Neural progenitor cell (in vitro differentiated cells): ENCODE results near the gene KRT222. TPM values are rescaled to one million over a fixed set of nuclear protein-coding genes. Genes with fewer than 3 reads are reported as not detected.

Source experiments
- DNase-seq: peaks from one replicate; pipeline ENCODE4 v3.0.0-alpha.2; 2016; ENCODE audit warnings: low spot score
- H2AFZ ChIP-seq: fragments of 200-600 bp; sonication (generic); replicated peaks from 2 replicates; pipeline ENCODE4 v1.6.1; 2016; ENCODE audit warnings: antibody characterized with exemption
- H3F3A ChIP-seq: fragments of 200-600 bp; sonication (generic); 2 replicates; pipeline ENCODE4 v1.6.1; 2016; ENCODE audit warnings: antibody characterized with exemption, low read depth
- H3K27ac ChIP-seq: fragments of 200-600 bp; sonication (generic); 2 replicates; pipeline ENCODE4 v1.5.1; 2016; ENCODE audit warnings: mild to moderate bottlenecking
- H3K27me3 ChIP-seq: fragments of 200-600 bp; sonication (generic); 2 replicates; pipeline ENCODE4 v1.6.1; 2016; ENCODE audit warnings: mild to moderate bottlenecking, moderate library complexity
- H3K36me3 ChIP-seq: fragments of 200-600 bp; sonication (generic); 2 replicates; pipeline ENCODE4 v1.5.1; 2016
- H3K4me1 ChIP-seq: fragments of 200-600 bp; sonication (generic); 2 replicates; pipeline ENCODE4 v1.6.1; 2016; ENCODE audit warnings: mixed run types
- H3K4me2 ChIP-seq: fragments of 200-600 bp; sonication (generic); 2 replicates; pipeline ENCODE4 v1.6.1; 2016
- H3K4me3 ChIP-seq: fragments of 200-600 bp; sonication (generic); 2 replicates; pipeline ENCODE4 v1.5.1; 2016
- H3K79me2 ChIP-seq: fragments of 200-600 bp; sonication (generic); 2 replicates; pipeline ENCODE4 v1.6.1; 2016; ENCODE audit warnings: low read depth
- H3K9ac ChIP-seq: fragments of 200-600 bp; sonication (generic); 2 replicates; pipeline ENCODE4 v1.6.1; 2016
- H3K9me3 ChIP-seq: fragments of 200-600 bp; sonication (generic); 2 replicates; pipeline ENCODE4 v1.5.1; 2016; ENCODE audit warnings: low read depth
- H4K20me1 ChIP-seq: fragments of 200-600 bp; sonication (generic); 2 replicates; pipeline ENCODE4 v1.6.1; 2016; ENCODE audit warnings: low read depth
- H3K27ac Mint-ChIP-seq: 3 replicates; pipeline ENCODE4 v1.8.0; 2021; ENCODE audit warnings: mixed read lengths
- H3K27me3 Mint-ChIP-seq: 2 replicates; pipeline ENCODE4 v1.8.0; 2022; ENCODE audit warnings: low read depth, mild to moderate bottlenecking, inconsistent platforms, moderate library complexity, mixed read lengths; ENCODE audit not compliant: insufficient read depth
- H3K36me3 Mint-ChIP-seq: 3 replicates; pipeline ENCODE4 v1.8.0; 2021; ENCODE audit warnings: mixed read lengths
- H3K4me1 Mint-ChIP-seq: 3 replicates; pipeline ENCODE4 v1.8.0; 2021; ENCODE audit warnings: mixed read lengths
- H3K4me3 Mint-ChIP-seq: 3 replicates; pipeline ENCODE4 v1.8.0; 2021; ENCODE audit warnings: mild to moderate bottlenecking, moderate library complexity, mixed read lengths
- H3K9me3 Mint-ChIP-seq: 3 replicates; pipeline ENCODE4 v1.8.0; 2020; ENCODE audit warnings: mixed read lengths
- CTCF ChIP-seq: fragments of 200-600 bp; sonication (generic); IDR thresholded peaks from 2 replicates; pipeline ENCODE4 v1.5.1; 2017; ENCODE audit warnings: antibody characterized with exemption, mild to moderate bottlenecking
- EZH2 ChIP-seq: fragments of 200-600 bp; sonication (generic); IDR thresholded peaks from 2 replicates; pipeline ENCODE4 v1.6.1; 2017; ENCODE audit warnings: antibody characterized with exemption, mild to moderate bottlenecking, moderate library complexity
- EZH2phosphoT487 ChIP-seq: fragments of 200-600 bp; sonication (generic); IDR thresholded peaks from 2 replicates; pipeline ENCODE4 v1.6.1; 2017; ENCODE audit warnings: antibody characterized with exemption
- total RNA-seq: library from RNA; depleted of rRNA; stranded (reverse); fragments of >200 nt; gene quantifications from 2 replicates; pipeline ENCODE4 v1.2.3, GENCODE V29; 2015; ENCODE audit warnings: low replicate concordance

The KRT222 gene
- total RNA-seq, 1 donor from 2014 or later: 0.39 TPM

DNA sequence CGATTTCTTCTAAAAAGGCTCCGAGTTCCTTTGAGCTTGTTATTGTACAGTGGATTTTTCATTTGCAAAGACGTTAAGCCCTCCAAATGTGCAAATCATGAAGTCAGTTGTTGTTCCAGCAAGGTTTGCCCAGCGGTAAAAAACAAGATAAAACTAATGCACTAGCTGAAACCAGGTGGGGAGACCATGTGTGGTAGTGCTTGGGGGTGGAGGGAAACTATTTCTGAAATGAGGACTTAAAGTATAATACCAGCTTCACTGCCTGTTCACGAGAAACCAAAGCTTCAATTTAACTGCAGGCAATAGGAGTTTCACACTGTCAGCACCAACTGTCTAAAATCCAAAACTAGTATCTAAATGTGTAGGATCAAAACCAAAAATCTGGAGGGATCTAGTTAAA is 39.7 kb downstream of the KRT222 start:
- Mint-ChIP-seq H3K36me3 (no peaks in the 10 kb centered on the region), H3K27ac (no peak overlapping the region), H3K4me3 (no peak overlapping the region)

DNA sequence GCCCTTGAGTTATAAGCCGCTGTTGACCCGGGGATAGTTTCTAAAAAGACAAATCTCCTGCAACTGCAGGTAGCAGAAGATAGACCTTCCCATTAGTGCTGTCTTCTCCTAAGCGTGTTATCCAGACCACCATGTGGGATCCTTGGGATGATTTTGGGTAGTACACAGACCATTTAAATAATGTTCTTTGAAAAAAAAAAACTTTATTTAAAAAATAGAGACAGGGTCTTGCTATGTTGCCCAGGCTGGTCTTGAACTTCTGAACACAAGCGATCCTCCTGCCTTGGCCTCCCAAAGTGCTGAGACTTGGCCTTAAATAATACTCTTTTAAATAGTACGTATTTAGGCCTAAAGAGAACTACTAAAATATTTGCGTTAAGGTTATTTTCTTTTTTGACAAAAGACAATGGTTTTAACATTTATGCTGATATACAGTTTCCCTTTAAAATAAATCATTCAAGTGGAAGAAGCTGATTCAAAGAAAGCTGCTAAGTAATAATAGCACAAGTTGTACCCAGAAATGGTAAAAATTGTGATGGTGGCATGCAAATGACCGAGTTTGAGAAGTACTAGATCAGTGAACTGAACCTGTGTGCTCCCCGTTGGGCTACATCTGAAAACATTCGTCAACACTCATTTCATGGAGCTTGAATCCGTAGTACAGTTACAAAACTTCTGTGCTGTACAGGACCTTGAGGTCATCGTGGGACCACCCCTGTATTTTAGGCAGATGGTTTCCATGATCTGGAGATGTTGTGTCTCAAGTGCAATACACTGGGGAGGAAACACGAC is 41.4 kb downstream of the KRT222 start:
- Mint-ChIP-seq H3K4me3 (no peak overlapping the region), H3K36me3 (no peaks in the 10 kb centered on the region), H3K27ac (no peak overlapping the region), H3K27me3 (peaks cover 2% of the 10 kb centered on the region), H3K4me1 (no peaks in the 10 kb centered on the region), H3K9me3 (no peaks in the 10 kb centered on the region)
- no peak overlapping the region for H2AFZ ChIP-seq
- peaks cover 21% of the 10 kb centered on the region for H3F3A ChIP-seq
- H3K9me3 ChIP-seq: no peaks in the 10 kb centered on the region
- TF ChIP-seq EZH2: no peak
- H3K4me1 ChIP-seq: no peaks in the 10 kb centered on the region
- no peak overlapping the region for H3K4me3 ChIP-seq
- H3K4me2 ChIP-seq: no peak overlapping the region
- no peak overlapping the region for H3K9ac ChIP-seq
- H3K27me3 ChIP-seq: peaks cover 8% of the 10 kb centered on the region
- H3K79me2 ChIP-seq: no peaks in the 10 kb centered on the region
- DNase-seq: no peak
- peaks cover 9% of the 10 kb centered on the region for H3K36me3 ChIP-seq
- H3K27ac ChIP-seq: no peak overlapping the region
- peaks cover 6% of the 10 kb centered on the region for H4K20me1 ChIP-seq

More for the DNA sequence above, 39.7 kb downstream of the KRT222 start:
- no peaks in the 10 kb centered on the region for H3K79me2 ChIP-seq
- H3K4me2 ChIP-seq: no peak overlapping the region
- Mint-ChIP-seq H3K9me3 (no peaks in the 10 kb centered on the region), H3K4me1 (no peaks in the 10 kb centered on the region), H3K27me3 (no peaks in the 10 kb centered on the region)
- H3K36me3 ChIP-seq: peaks cover 21% of the 10 kb centered on the region
- no peaks in the 10 kb centered on the region for H3K27me3 ChIP-seq
- H2AFZ ChIP-seq: no peak overlapping the region
- H3K27ac ChIP-seq: no peak overlapping the region
- H4K20me1 ChIP-seq: peaks cover 6% of the 10 kb centered on the region
- no peak overlapping the region for H3K4me3 ChIP-seq
- no peaks in the 10 kb centered on the region for H3K4me1 ChIP-seq
- DNase-seq: no peak
- H3K9ac ChIP-seq: no peak overlapping the region
- no peaks in the 10 kb centered on the region for H3K9me3 ChIP-seq
- TF ChIP-seq CTCF: no peak
- TF ChIP-seq EZH2: no peak
- TF ChIP-seq EZH2phosphoT487: no peak
- peaks cover 21% of the 10 kb centered on the region for H3F3A ChIP-seq

DNA sequence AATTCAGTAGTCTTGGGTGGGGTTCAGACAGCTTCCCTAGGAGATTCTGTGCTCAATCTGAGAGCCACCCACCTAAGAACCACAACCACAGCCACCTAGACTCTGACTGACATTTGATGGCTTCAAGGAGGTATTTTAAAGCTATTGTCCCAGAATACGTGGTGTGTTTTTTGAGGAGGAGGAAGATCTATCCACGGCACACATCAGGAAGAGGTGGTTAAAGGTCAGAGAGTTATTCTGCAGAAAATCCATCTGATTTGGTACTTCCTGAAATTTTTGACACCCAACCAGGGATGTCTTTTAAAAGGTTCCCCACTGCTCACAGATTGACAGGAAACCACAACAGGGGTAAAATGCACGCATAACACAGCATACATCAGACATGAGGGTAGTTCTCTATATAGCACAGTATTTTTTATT is 42.5 kb downstream of the KRT222 start:
- H3K4me3 ChIP-seq: no peak overlapping the region
- Mint-ChIP-seq H3K36me3 (no peaks in the 10 kb centered on the region), H3K9me3 (no peaks in the 10 kb centered on the region), H3K4me1 (no peaks in the 10 kb centered on the region), H3K27ac (no peak overlapping the region), H3K27me3 (peaks cover 2% of the 10 kb centered on the region), H3K4me3 (peak overlapping the region; percentile 17)
- no peaks in the 10 kb centered on the region for H3K9me3 ChIP-seq
- H3K4me1 ChIP-seq: no peaks in the 10 kb centered on the region
- peaks cover 4% of the 10 kb centered on the region for H3K36me3 ChIP-seq
- TF ChIP-seq EZH2: no peak
- TF ChIP-seq EZH2phosphoT487: no peak
- TF ChIP-seq CTCF: no peak
- DNase-seq: no peak
- H3K27ac ChIP-seq: no peak overlapping the region
- no peaks in the 10 kb centered on the region for H3K79me2 ChIP-seq
- no peak overlapping the region for H3K9ac ChIP-seq
- peaks cover 6% of the 10 kb centered on the region for H4K20me1 ChIP-seq
- H3F3A ChIP-seq: peaks cover 12% of the 10 kb centered on the region
- H3K4me2 ChIP-seq: no peak overlapping the region
- H2AFZ ChIP-seq: no peak overlapping the region
- peaks cover 8% of the 10 kb centered on the region for H3K27me3 ChIP-seq

DNA sequence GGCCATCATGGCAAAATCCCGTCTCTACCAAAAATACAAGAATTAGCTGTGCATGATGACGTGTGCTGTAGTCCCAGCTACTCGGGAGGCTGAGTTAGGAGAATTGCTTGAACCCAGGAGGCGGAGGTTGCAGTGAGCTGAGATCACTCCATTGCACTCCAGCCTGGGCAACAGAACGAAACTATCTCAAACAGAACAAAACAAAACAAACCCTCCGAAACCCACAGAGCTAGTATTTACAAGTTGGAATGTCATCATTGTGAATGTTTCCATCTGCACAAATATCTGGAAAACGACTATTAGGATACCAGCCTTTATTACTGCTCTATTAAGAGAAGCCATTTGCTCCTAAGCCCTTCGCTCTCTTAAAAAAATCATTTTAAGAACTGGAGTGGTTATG is 43.4 kb downstream of the KRT222 start:
- Mint-ChIP-seq H3K36me3 (no peaks in the 10 kb centered on the region), H3K4me1 (no peaks in the 10 kb centered on the region), H3K4me3 (no peak overlapping the region), H3K9me3 (no peaks in the 10 kb centered on the region), H3K27ac (no peak overlapping the region), H3K27me3 (peaks cover 5% of the 10 kb centered on the region)
- no peaks in the 10 kb centered on the region for H4K20me1 ChIP-seq
- peaks cover 8% of the 10 kb centered on the region for H3K27me3 ChIP-seq
- TF ChIP-seq EZH2 (no peak), CTCF (no peak), EZH2phosphoT487 (no peak)
- no peaks in the 10 kb centered on the region for H3K4me1 ChIP-seq
- no peak overlapping the region for H3K4me3 ChIP-seq
- H3K79me2 ChIP-seq: no peaks in the 10 kb centered on the region
- H3K4me2 ChIP-seq: no peak overlapping the region
- H3F3A ChIP-seq: peaks cover 4% of the 10 kb centered on the region
- no peak overlapping the region for H3K9ac ChIP-seq
- no peak for DNase-seq
- no peaks in the 10 kb centered on the region for H3K36me3 ChIP-seq
- H2AFZ ChIP-seq: no peak overlapping the region
- no peak overlapping the region for H3K27ac ChIP-seq
- H3K9me3 ChIP-seq: no peaks in the 10 kb centered on the region
